HAP-1 (cell line): ENCODE data around the gene USPL1.
A peak's percentile ranks its signal among the peaks of the same experiment; 100 is the strongest.

Experiments
- DNase-seq, 2 experiments: peaks; one replicate each; pipeline ENCODE4 v3.0.0-alpha.2; 2016 to 2020; ENCODE audit warnings: low spot score in 2 of 2
- H3K27me3 ChIP-seq: fragments of 250-450 bp; sonication (Bioruptor Pico); 2 replicates; pipeline ENCODE4 v1.5.1; 2020; ENCODE audit warnings: low read depth, mild to moderate bottlenecking, moderate library complexity
- H3K36me3 ChIP-seq: fragments of 250-450 bp; sonication (Bioruptor Pico); replicated peaks from 2 replicates; pipeline ENCODE4 v1.5.1; 2020; ENCODE audit warnings: mild to moderate bottlenecking
- H3K4me1 ChIP-seq: fragments of 250-450 bp; sonication (Bioruptor Pico); 2 replicates; pipeline ENCODE4 v1.5.1; 2020; ENCODE audit warnings: mild to moderate bottlenecking
- H3K4me3 ChIP-seq: fragments of 250-450 bp; sonication (Bioruptor Pico); 2 replicates; pipeline ENCODE4 v1.5.1; 2020; ENCODE audit warnings: mild to moderate bottlenecking, moderate library complexity
- H3K9me3 ChIP-seq: fragments of 250-450 bp; sonication (Bioruptor Pico); 2 replicates; pipeline ENCODE4 v1.5.1; 2020; ENCODE audit warnings: mild to moderate bottlenecking, moderate library complexity
- in situ Hi-C: fragments of 300-500 bp; cut with MboI; formaldehyde crosslinking; loops from 3 replicates; pipeline ENCODE4 v1.14.3; 2020; ENCODE audit warnings: low sequenced_read_pairs, inconsistent platforms, mixed read lengths

The USPL1 gene

DNA sequence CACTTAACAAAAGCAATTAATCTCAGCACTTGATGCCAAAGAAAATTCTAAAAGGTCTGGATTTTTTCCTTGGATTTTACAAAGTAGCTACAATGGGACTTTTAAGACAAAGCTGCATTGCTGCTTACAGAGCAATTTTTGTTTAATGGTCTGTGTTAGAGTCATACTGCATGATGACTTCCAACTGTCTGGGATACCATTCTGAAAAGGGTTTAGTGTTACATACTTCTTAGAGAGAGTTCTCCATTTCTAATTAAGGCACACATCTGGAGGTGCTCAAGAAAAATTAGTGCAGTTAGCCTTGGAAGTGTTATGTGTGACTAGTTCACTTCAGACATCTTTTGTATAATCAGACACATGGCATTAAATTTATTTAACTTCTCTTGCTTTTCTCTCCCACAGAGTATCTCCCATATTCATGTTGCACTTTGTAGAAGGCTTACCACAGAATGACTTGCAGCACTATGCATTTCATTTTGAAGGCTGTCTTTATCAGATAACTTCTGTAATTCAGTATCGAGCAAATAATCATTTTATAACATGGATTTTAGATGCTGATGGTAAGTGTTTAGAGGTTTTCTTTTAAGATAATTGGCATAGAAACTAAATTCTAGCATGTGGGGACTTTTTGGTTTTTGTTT is 35.1 kb downstream of the USPL1 start:
- no peak overlapping the region for H3K4me3 ChIP-seq
- H3K4me1 ChIP-seq: no peaks in the 10 kb centered on the region
- H3K36me3 ChIP-seq: peaks cover 75% of the 10 kb centered on the region
- no peaks in the 10 kb centered on the region for H3K9me3 ChIP-seq
- DNase-seq: no peak
- no peaks in the 10 kb centered on the region for H3K27me3 ChIP-seq
- in situ Hi-C loops: no loop called here

DNA sequence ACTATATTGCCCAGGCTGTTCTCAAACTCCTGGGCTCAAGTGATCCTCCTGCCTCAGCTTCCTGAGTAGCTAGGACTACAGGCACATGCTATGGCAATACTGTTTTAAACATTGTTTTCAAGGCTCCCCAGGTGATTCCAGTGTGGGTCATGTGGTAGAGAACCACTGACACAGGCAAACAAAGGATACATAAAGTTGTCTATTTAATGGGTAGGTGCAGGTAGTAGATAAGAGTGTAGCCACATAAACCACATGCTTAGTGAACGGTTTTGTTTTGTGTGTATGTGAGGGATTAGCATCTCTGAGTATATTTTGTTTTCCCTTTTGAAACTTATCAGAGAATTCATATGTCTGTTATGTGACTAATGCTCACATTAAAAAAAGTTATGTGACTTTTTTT is 36.7 kb downstream of the USPL1 start:
- Histone ChIP-seq H3K9me3 (no peaks in the 10 kb centered on the region), H3K36me3 (peaks cover 73% of the 10 kb centered on the region), H3K27me3 (no peaks in the 10 kb centered on the region), H3K4me3 (no peak overlapping the region), H3K4me1 (no peaks in the 10 kb centered on the region)
- in situ Hi-C loops: no loop called here
- no peak for DNase-seq

DNA sequence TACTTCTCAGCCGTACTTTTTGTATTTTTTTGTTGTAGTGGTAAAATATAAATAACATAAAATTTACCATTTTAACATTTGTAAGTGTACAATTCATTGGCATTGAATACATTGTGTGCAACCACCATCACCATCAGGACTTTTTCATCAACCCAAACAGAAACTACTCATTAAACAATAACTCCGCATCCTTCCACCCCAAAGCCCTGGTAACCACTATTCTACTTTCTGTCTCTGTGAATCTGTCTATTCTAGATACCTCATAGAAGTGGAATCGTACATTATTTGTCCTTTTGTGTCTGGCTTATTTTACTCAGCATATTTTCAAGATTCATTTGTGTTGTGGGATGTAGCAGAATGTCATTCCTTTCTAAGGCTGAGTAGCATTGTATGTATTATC is 38.5 kb downstream of the USPL1 start:
- DNase-seq: no peak
- Histone ChIP-seq H3K36me3 (peaks cover 65% of the 10 kb centered on the region), H3K4me1 (no peaks in the 10 kb centered on the region), H3K27me3 (no peaks in the 10 kb centered on the region), H3K9me3 (no peaks in the 10 kb centered on the region), H3K4me3 (no peak overlapping the region)
- in situ Hi-C loops: no loop called here

DNA sequence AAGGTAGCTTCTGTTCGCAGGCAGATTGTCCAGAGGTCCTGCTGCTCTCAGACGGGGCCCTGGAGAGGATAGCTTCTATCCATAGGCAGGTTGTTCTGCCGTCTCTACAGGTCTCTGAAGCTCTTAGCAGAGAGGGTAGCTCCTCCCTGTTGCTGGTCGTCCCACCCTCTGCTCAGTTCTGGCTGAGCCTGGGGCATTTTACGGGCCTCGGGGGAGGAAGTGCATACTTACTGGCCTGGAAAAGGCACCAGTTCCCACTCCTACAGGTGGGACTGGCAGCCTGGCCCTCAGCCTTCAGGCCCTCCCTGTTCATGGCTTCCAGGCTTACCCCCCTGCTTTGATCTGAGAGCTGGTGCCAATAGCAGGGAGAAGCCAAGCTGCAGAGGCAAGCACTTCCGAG is 42.3 kb downstream of the USPL1 start:
- Histone ChIP-seq H3K27me3 (no peaks in the 10 kb centered on the region), H3K9me3 (no peaks in the 10 kb centered on the region), H3K4me1 (no peaks in the 10 kb centered on the region), H3K4me3 (no peak overlapping the region), H3K36me3 (peaks cover 39% of the 10 kb centered on the region)
- peak in 1 of 2 experiments; percentile 44 for DNase-seq
- in situ Hi-C loops: no loop called here

DNA sequence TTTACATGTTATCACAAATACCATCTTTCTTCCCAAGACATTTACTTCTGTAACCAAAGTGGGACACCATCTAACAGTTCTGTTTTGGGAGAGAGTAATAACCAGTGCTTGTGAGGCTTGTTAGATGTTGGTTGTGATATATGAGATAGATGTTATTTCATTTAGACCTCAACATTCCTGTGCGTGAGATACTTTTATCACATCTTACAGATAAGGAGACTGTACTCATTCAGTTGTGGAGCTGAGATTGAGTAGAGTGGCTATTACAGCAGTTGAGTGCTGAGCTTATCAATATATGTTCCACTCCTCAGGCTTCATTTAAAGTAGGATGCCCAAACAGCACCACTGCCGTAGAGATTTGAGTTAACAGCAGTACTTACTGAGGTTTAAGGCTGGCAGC is 43.1 kb downstream of the USPL1 start:
- no peak for DNase-seq
- Histone ChIP-seq H3K4me3 (no peak overlapping the region), H3K4me1 (no peaks in the 10 kb centered on the region), H3K9me3 (no peaks in the 10 kb centered on the region), H3K36me3 (peaks cover 30% of the 10 kb centered on the region), H3K27me3 (no peaks in the 10 kb centered on the region)
- in situ Hi-C loops: no loop called here

DNA sequence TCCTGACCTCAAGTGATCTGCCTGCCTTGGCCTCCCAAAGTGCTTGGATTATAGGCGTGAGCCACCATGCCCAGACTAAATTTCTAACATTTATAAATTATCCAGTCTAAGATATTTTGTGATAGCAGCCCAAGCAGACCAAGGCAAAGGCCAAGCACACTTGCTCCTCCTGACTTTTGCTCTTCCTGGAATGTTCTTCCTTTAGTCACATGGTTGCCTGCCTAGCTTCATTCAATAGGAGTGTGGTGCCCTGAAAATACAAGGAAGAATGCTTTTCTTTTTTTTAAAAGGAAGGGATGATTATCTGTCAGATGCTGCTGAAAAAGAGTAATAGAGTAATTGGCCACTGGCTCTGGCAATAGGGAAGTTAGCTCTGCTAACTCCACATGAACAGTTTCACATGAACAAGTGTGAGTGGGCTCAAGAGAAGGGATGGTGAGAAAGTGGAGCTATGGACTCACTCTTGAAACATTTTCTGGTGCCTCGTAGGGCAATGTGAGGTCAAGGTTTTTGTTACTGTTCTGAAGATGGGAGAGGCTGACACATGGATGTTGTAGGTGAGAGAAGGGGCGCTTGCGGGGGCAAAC is 47.1 kb downstream of the USPL1 start:
- no peak for DNase-seq
- in situ Hi-C loops: no loop called here
- Histone ChIP-seq H3K9me3 (no peaks in the 10 kb centered on the region), H3K27me3 (no peaks in the 10 kb centered on the region), H3K4me3 (no peak overlapping the region), H3K4me1 (no peaks in the 10 kb centered on the region), H3K36me3 (no peaks in the 10 kb centered on the region)

DNA sequence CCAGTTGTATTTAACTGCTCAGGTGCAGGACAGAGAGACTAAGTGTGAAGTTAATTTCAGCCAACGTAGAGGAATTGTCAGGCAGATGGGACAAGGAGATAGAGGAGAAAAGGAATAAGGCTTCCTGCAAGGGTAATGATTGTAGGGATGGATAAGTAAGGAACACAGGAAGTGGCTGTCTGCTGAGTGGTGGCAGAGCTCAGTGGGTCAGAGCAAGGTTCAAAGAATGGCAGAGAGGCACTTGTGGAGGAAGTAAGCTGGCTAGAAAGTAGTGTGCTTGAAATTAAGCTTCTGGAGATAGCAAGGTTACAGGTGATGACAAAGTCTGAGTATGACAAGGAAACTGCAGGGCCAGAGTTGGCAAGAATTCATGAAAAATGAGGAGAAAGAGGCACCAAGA is 47.9 kb downstream of the USPL1 start:
- Histone ChIP-seq H3K9me3 (no peaks in the 10 kb centered on the region), H3K27me3 (no peaks in the 10 kb centered on the region), H3K4me1 (no peaks in the 10 kb centered on the region), H3K36me3 (no peaks in the 10 kb centered on the region), H3K4me3 (no peak overlapping the region)
- DNase-seq: no peak
- in situ Hi-C loops: no loop called here

DNA sequence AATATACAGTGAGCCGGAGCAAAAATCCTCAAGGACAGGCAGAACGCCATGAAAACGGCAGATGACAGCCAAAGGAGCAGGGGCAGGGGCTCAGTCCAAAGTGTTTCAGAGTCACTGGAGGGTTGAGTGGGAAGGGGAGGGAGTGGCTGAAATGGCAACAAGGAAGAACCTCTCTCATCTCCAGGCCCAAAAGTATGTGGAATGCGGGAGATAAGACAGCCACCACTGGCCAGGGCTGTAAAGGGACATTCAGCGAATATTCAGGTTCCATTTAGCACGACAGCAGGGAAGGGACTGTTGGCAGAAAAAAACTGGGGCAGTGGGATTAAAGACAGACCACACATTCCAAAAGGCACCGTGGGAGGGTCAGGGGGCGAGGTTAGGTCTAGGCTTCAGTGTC is 48.4 kb downstream of the USPL1 start:
- DNase-seq: no peak
- Histone ChIP-seq H3K4me1 (no peaks in the 10 kb centered on the region), H3K9me3 (no peaks in the 10 kb centered on the region), H3K36me3 (no peaks in the 10 kb centered on the region), H3K4me3 (no peak overlapping the region), H3K27me3 (no peaks in the 10 kb centered on the region)
- in situ Hi-C loops: no loop called here

DNA sequence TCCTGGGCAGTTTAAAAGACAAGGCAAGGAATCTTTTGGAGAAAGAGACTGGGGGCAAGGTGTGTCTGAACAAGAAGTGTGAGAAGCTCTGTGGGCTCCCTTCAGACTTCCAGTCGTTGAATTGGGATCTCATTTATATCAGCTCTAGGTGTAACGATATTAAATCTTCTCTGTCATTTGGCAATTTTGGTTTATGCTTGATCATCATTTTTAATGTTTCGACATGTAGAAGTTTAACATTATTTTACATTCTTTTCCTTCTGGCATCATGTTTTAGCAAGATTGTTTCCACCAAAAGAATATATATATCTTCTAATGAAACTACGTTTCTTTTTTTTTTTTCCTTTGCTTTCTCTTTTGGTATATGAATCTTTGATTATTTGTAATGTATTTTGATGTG is 49.3 kb downstream of the USPL1 start:
- Histone ChIP-seq H3K4me1 (no peaks in the 10 kb centered on the region), H3K9me3 (no peaks in the 10 kb centered on the region), H3K36me3 (no peaks in the 10 kb centered on the region), H3K4me3 (no peak overlapping the region), H3K27me3 (no peaks in the 10 kb centered on the region)
- in situ Hi-C loops: no loop called here
- no peak for DNase-seq

DNA sequence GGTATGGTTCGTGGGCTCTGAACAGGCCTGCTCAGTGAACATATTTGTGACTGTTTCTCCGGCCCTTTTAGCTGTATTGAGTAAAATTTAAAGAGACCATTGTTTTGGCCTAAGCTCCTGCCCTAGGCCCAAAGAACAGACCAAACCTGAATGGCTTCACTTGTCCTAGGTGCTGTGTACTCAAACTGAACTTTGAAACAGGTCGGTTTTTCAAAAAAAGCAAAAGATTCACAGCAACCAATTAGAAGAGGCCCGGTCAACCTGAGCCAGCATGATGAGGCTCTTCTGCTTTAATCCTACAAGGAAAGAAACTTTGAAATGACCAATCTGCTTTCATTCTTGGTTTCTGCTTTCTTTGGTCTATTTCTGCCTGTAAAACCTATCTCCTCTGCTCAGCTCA is 50.6 kb downstream of the USPL1 start:
- DNase-seq: no peak
- no peaks in the 10 kb centered on the region for H3K27me3 ChIP-seq
- H3K4me1 ChIP-seq: peaks cover 5% of the 10 kb centered on the region; the same call in 1 of the 2 replicates
- H3K4me3 ChIP-seq: no peak overlapping the region
- H3K9me3 ChIP-seq: no peaks in the 10 kb centered on the region
- in situ Hi-C loops: no loop called here
- no peaks in the 10 kb centered on the region for H3K36me3 ChIP-seq

DNA sequence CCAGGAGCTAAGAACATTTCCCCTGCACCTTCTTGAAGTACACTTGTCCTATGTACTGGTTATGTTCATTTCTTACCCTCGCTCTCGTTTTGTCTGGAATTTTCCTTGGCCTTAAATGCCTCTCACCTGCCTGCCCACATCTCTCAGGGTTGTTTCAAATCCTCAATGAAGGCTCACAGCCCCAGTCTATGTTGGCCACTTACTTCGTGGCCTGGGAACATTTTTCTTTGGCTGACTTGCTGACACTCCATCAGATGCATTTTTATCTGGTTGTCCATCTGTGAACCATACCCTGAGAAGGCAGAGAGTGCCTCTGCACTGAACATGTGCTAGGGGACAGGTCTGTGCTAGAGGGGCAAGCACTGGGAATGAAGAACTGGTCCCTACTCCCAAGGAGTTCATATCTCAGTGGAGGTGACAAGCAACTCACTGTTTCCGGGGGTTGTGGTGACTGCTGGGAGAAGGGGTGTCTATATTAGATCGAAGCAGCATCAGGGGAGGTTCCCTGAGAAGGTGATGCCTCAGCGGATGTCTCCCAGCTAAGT is 53.6 kb downstream of the USPL1 start:
- DNase-seq: no peak
- H3K36me3 ChIP-seq: no peaks in the 10 kb centered on the region
- in situ Hi-C loops: no loop called here
- H3K27me3 ChIP-seq: no peaks in the 10 kb centered on the region
- no peak overlapping the region for H3K4me3 ChIP-seq
- H3K9me3 ChIP-seq: no peaks in the 10 kb centered on the region
- peaks cover 11% of the 10 kb centered on the region; the same call in 1 of the 2 replicates for H3K4me1 ChIP-seq

DNA sequence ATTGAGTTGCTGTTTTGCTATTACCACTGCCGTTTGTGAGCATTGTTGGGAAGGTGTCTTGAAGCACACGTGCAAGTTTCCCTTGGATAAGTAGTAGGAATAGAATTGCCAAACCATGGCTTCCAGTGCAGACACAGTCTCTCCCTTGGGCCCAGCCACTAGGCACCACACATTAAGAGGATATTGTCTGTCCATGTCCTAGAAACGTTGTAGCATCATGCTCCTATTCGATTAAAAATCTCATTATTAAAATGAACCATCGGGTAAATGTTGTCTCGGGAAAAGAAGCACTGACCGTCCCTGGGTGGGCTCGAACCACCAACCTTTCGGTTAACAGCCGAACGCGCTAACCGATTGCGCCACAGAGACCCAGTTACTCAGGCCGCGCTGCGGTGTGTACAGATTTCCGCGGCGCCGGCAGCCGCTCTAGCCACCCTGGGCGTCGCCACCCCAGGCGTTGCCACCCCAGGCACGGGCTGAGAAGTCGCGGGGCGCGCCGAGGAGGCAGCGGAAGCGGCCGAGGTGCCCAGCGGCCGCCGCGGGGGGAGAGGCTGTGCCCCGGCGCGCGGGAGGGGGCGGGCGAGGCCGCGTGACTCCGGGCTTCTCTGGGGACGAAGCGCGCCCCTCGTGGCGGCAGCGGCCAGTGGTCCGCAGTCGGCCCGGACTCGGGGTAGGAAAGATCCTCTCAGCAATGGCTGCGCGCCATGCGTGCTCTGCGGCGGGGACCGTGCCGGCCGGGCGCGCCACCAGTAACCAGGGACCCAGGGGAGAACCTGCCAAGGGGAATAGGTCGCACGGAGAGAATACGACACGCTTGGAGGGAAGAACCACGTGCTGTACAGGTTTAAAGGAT is 56.2 kb downstream of the USPL1 start:
- peaks cover 11% of the 10 kb centered on the region; the same call in 1 of the 2 replicates for H3K4me1 ChIP-seq
- in situ Hi-C loops: no loop called here
- H3K27me3 ChIP-seq: no peaks in the 10 kb centered on the region
- H3K4me3 ChIP-seq: peak overlapping the region; percentile 36
- H3K9me3 ChIP-seq: no peaks in the 10 kb centered on the region
- no peaks in the 10 kb centered on the region for H3K36me3 ChIP-seq
- DNase-seq: peak; percentile 75 to 88

DNA sequence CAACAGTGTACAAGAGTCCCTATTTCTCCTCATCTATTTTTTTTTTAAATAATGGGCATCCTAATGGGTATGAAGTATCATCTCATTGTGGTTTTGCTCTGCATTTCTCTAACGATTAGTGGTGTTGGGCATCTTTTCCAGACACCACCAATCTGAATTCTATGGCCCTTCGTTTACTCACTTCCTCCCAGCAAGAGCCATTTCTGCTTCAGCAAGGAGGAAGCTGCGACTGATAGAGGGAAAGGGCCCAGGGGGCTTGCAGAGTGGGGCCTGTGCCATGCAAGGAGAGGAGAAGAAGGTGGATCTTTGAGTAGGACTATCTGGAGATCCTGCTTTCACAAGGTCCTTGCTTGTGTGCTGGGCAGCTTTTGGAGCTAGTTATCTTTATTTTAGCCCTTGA is 58.0 kb downstream of the USPL1 start:
- Histone ChIP-seq H3K36me3 (no peaks in the 10 kb centered on the region), H3K4me3 (no peak overlapping the region), H3K4me1 (peaks cover 11% of the 10 kb centered on the region; the same call in 1 of the 2 replicates), H3K27me3 (no peaks in the 10 kb centered on the region), H3K9me3 (no peaks in the 10 kb centered on the region)
- no peak for DNase-seq
- in situ Hi-C loops: loop anchor here (25.0 kb wide), 1 partner anchor 362 kb away; no protein-coding TSS in a partner anchor

DNA sequence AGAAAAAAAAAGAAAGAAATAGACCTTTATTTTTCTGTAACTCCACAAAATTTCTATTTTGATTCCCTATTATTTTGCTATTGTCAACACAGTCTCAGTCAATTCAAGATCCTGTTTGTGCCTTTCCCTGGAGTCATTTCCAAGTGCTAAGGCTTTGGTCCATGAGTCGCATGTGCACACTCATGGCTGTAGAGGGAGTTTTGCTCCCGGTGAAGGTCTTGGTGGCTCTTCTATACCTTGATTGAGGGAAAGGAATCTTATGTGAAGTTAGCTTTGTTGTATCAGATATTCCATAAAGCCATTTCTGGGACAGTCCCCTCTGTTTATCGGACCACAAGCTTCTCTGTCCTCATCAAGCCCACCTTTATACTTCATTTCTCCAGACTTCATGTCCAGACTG is 59.0 kb downstream of the USPL1 start:
- H3K9me3 ChIP-seq: no peaks in the 10 kb centered on the region
- DNase-seq: no peak
- H3K27me3 ChIP-seq: no peaks in the 10 kb centered on the region
- no peak overlapping the region for H3K4me3 ChIP-seq
- in situ Hi-C loops: loop anchor here (25.0 kb wide), 1 partner anchor 361 kb away; no protein-coding TSS in a partner anchor
- H3K36me3 ChIP-seq: no peaks in the 10 kb centered on the region
- H3K4me1 ChIP-seq: peaks cover 11% of the 10 kb centered on the region; the same call in 1 of the 2 replicates
